ENCODE results near the gene SMARCA2.

- TF ChIP-seq, protein P1, sequence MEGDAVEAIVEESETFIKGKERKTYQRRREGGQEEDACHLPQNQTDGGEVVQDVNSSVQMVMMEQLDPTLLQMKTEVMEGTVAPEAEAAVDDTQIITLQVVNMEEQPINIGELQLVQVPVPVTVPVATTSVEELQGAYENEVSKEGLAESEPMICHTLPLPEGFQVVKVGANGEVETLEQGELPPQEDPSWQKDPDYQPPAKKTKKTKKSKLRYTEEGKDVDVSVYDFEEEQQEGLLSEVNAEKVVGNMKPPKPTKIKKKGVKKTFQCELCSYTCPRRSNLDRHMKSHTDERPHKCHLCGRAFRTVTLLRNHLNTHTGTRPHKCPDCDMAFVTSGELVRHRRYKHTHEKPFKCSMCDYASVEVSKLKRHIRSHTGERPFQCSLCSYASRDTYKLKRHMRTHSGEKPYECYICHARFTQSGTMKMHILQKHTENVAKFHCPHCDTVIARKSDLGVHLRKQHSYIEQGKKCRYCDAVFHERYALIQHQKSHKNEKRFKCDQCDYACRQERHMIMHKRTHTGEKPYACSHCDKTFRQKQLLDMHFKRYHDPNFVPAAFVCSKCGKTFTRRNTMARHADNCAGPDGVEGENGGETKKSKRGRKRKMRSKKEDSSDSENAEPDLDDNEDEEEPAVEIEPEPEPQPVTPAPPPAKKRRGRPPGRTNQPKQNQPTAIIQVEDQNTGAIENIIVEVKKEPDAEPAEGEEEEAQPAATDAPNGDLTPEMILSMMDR (IDR thresholded peaks at IDR 0.05; ENCODE audit: low read length), result no peak
- no peak for TF ChIP-seq EZH2 (IDR thresholded peaks at IDR 0.05; ENCODE audit: borderline replicate concordance, low read length)
These were observed 146.5 kb downstream of the SMARCA2 start for GRCh38 chr9:2161661-2162060.
